ENCODE measurements around the gene HOXC11.

DNA sequence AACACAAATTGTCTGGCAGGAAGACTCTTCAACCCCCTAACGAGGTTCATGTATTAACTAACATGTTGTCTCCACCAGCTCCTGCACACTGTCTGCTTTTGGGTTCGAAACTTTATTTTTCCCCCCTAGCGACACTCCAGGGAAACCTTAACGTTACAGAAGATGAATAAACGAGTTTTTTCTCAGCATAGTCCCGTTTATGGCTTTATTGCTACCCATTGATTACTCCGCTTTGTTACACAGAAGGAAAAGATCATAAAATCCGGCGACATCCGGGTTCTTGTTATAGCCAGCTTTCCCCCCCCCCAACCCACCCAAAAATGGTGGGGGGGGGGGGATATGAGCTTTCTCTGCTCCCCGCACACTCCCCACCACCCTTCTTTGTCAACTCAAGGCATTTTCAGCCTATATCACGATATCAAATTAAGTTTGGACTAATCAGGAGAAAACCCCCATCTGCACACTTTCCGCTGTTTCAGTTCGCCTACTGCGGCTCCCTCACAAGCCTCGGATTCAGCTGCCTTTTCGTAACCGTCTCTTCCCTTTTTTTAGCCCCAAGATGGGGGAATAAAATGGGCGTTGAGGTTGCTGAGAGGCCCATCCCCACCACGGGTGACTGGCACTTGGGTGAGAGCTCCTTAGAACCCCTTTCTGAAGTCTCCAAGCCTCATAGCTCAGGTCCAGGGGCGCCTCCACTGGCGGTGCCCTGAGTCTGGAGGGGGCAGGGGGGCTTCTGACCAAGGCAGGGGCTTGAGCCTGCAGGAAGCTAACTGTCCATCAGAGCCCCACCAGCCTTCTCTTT, 53.9 kb downstream of the HOXC11 start:
- no peak for TF ChIP-seq POLR2AphosphoS5 (IDR thresholded peaks at IDR 0.05; ENCODE audit: low read depth, low read length)
- TF ChIP-seq POLR2A (IDR thresholded peaks at IDR 0.05; ENCODE audit: low read depth, low read length) = no peak
- no peak for TF ChIP-seq SPI1 (IDR thresholded peaks at IDR 0.05; ENCODE audit: low read depth, low read length)
